ENCODE data around the gene DTHD1. TPM values are rescaled to one million over a fixed set of nuclear protein-coding genes. Genes with fewer than 3 reads are reported as not detected.

The DTHD1 gene
- total and polyA plus RNA-seq, 8 donors: 1.2 TPM; not detected in 7

- TF ChIP-seq POLR2AphosphoS5 (IDR thresholded peaks at IDR 0.05): no peak
- no peak for TF ChIP-seq POLR2A (IDR thresholded peaks at IDR 0.05)
- TF ChIP-seq EP300 (IDR thresholded peaks at IDR 0.05): no peak
- peak in 5 of 7 experiments; percentile 26 to 70 (median 50) for TF ChIP-seq CTCF (IDR thresholded peaks at IDR 0.05)
- peak; percentile 69 to 84 for DNase-seq
- Histone ChIP-seq H3K27me3 (no peaks in the 10 kb centered on the region), H3K9me3 (no peaks in the 10 kb centered on the region), H3K36me3 (no peaks in the 10 kb centered on the region), H3K27ac (no peak overlapping the region), H3K4me3 (no peak overlapping the region), H3K4me1 (peaks cover 0 to 3% (median 0%) of the 10 kb centered on the region in 4 donors)
- intact Hi-C loops (cut with DNase I; ENCODE audit: low total_unique reads): no loop called here
- WGBS, 5 donors: 5 to 13% (median 9%) methylated on average over 2 of the region's 2 CpGs
These were observed 69.8 kb downstream of the DTHD1 start for GRCh38 chr4:36351082-36351666.

- intact Hi-C loops (cut with DNase I; ENCODE audit: low total_unique reads): no loop called here
- DNase-seq: no peak
- 19 to 47% (median 23%) methylated on average over 2 of the region's 2 CpGs for WGBS, 5 donors
- no peak overlapping the region for H3K27ac ChIP-seq
- TF ChIP-seq EP300 (IDR thresholded peaks at IDR 0.05): no peak
- no peak for TF ChIP-seq POLR2AphosphoS5 (IDR thresholded peaks at IDR 0.05)
- H3K9me3 ChIP-seq: no peaks in the 10 kb centered on the region
- H3K4me1 ChIP-seq: peaks cover 0 to 3% (median 0%) of the 10 kb centered on the region in 4 donors
- H3K27me3 ChIP-seq: no peaks in the 10 kb centered on the region
- H3K36me3 ChIP-seq: no peaks in the 10 kb centered on the region
- no peak overlapping the region for H3K4me3 ChIP-seq
These were observed 72.6 kb downstream of the DTHD1 start for GRCh38 chr4:36353998-36354397.

- DNase-seq: no peak
- Histone ChIP-seq H3K4me1 (no peaks in the 10 kb centered on the region), H3K36me3 (no peaks in the 10 kb centered on the region), H3K9me3 (no peaks in the 10 kb centered on the region), H3K4me3 (no peak overlapping the region), H3K27ac (no peak overlapping the region), H3K27me3 (no peaks in the 10 kb centered on the region)
- WGBS, 5 donors: 68 to 76% (median 73%) methylated on average over 4 of the region's 4 CpGs
- no peak for TF ChIP-seq POLR2AphosphoS5 (IDR thresholded peaks at IDR 0.05)
- no peak for TF ChIP-seq POLR2A (IDR thresholded peaks at IDR 0.05)
- no peak for TF ChIP-seq EP300 (IDR thresholded peaks at IDR 0.05)
- TF ChIP-seq CTCF (IDR thresholded peaks at IDR 0.05): no peak
- intact Hi-C loops (cut with DNase I; ENCODE audit: low total_unique reads): no loop called here
These were observed 76.8 kb downstream of the DTHD1 start for GRCh38 chr4:36358173-36358572.

- Histone ChIP-seq H3K27me3 (no peaks in the 10 kb centered on the region), H3K36me3 (no peaks in the 10 kb centered on the region), H3K4me3 (no peak overlapping the region), H3K4me1 (no peaks in the 10 kb centered on the region), H3K27ac (no peak overlapping the region), H3K9me3 (no peaks in the 10 kb centered on the region)
- TF ChIP-seq CTCF (IDR thresholded peaks at IDR 0.05): no peak
- no peak for DNase-seq
- intact Hi-C loops (cut with DNase I; ENCODE audit: low total_unique reads): no loop called here
These were observed 79.3 kb downstream of the DTHD1 start for GRCh38 chr4:36360755-36361154.

- Histone ChIP-seq H3K36me3 (no peaks in the 10 kb centered on the region), H3K4me3 (no peak overlapping the region), H3K27me3 (no peaks in the 10 kb centered on the region), H3K27ac (no peak overlapping the region), H3K4me1 (no peaks in the 10 kb centered on the region), H3K9me3 (no peaks in the 10 kb centered on the region)
- TF ChIP-seq EP300 (IDR thresholded peaks at IDR 0.05): no peak
- TF ChIP-seq POLR2AphosphoS5 (IDR thresholded peaks at IDR 0.05): no peak
- no peak for TF ChIP-seq POLR2A (IDR thresholded peaks at IDR 0.05)
- TF ChIP-seq CTCF (IDR thresholded peaks at IDR 0.05): no peak
- WGBS, 5 donors: 72 to 85% (median 77%) methylated on average over 2 of the region's 2 CpGs
- DNase-seq: no peak
- intact Hi-C loops (cut with DNase I; ENCODE audit: low total_unique reads): no loop called here
These were observed 81.6 kb downstream of the DTHD1 start for GRCh38 chr4:36363024-36363423.

Data from stomach (tissue), 9 donors.